ENCODE results near the gene CELA3B. TPM values are rescaled to one million over a fixed set of nuclear protein-coding genes. Genes with fewer than 3 reads are reported as not detected.
"Not testable (repeated sequence)": the region's sequence is repeated elsewhere in the genome, so short reads cannot be mapped to it uniquely, and the experiment has no call there.

Gene CELA3B
- total RNA-seq, 1 experiment from 2014 or later = 4.4 TPM

GRCh38 chr1:22005261-22006149, 28.7 kb downstream of the CELA3B start:
- H3K4me1 Mint-ChIP-seq; H3K4me3 Mint-ChIP-seq; H3K36me3 Mint-ChIP-seq; H3K27ac Mint-ChIP-seq; H3K27me3 Mint-ChIP-seq (ENCODE audit: low read depth); H3K9me3 Mint-ChIP-seq; POLR2A ChIA-PET: not testable (repeated sequence)
- peak; percentile 49 for TF ChIP-seq CTCF (IDR thresholded peaks at IDR 0.05)
- CTCF ChIA-PET = interaction anchor here (0.6 to 1.0 kb wide), 3 partner anchors 23 to 27 kb away, joined by 3 to 4 read pairs (median 3); no protein-coding TSS in a partner anchor
- ATAC-seq (peak; percentile 97), DNase-seq (ENCODE audit: low spot score) (peak; percentile 77)

GRCh38 chr1:22006736-22007135, 29.9 kb downstream of the CELA3B start:
- H3K4me1 Mint-ChIP-seq; H3K27me3 Mint-ChIP-seq (ENCODE audit: low read depth); H3K4me3 Mint-ChIP-seq; H3K36me3 Mint-ChIP-seq; POLR2A ChIA-PET; H3K9me3 Mint-ChIP-seq; DNase-seq (ENCODE audit: low spot score); ATAC-seq; H3K27ac Mint-ChIP-seq: not testable (repeated sequence)
- CTCF ChIA-PET = interaction anchor here (1.0 kb wide), 1 partner anchor 26 kb away, joined by 4 read pairs; no protein-coding TSS in a partner anchor

- H3K4me1 Mint-ChIP-seq; H3K36me3 Mint-ChIP-seq; H3K9me3 Mint-ChIP-seq; POLR2A ChIA-PET; ATAC-seq; H3K4me3 Mint-ChIP-seq; H3K27ac Mint-ChIP-seq; H3K27me3 Mint-ChIP-seq (ENCODE audit: low read depth); DNase-seq (ENCODE audit: low spot score); CTCF ChIA-PET: not testable (repeated sequence)
These were observed 30.4 kb downstream of the CELA3B start for GRCh38 chr1:22007262-22007661.

- H3K4me3 Mint-ChIP-seq; DNase-seq (ENCODE audit: low spot score); H3K27ac Mint-ChIP-seq; ATAC-seq; H3K36me3 Mint-ChIP-seq; CTCF ChIA-PET; H3K9me3 Mint-ChIP-seq; H3K27me3 Mint-ChIP-seq (ENCODE audit: low read depth); H3K4me1 Mint-ChIP-seq; POLR2A ChIA-PET: not testable (repeated sequence)
These were observed 32.7 kb downstream of the CELA3B start for GRCh38 chr1:22009566-22009965.

GRCh38 chr1:22012752-22013151, 35.9 kb downstream of the CELA3B start:
- POLR2A ChIA-PET; H3K27me3 Mint-ChIP-seq (ENCODE audit: low read depth); H3K4me1 Mint-ChIP-seq; CTCF ChIA-PET; ATAC-seq; H3K27ac Mint-ChIP-seq; H3K9me3 Mint-ChIP-seq; H3K36me3 Mint-ChIP-seq; DNase-seq (ENCODE audit: low spot score); H3K4me3 Mint-ChIP-seq: not testable (repeated sequence)

GRCh38 chr1:22014575-22015206, 37.9 kb downstream of the CELA3B start:
- DNase-seq (ENCODE audit: low spot score); CTCF ChIA-PET; H3K9me3 Mint-ChIP-seq; ATAC-seq; H3K27ac Mint-ChIP-seq; POLR2A ChIA-PET; H3K27me3 Mint-ChIP-seq (ENCODE audit: low read depth); H3K4me1 Mint-ChIP-seq; H3K4me3 Mint-ChIP-seq; H3K36me3 Mint-ChIP-seq: not testable (repeated sequence)

GRCh38 chr1:22018583-22019559, 42.0 kb downstream of the CELA3B start:
- H3K36me3 Mint-ChIP-seq = no peaks in the 10 kb centered on the region
- ATAC-seq (peak; percentile 38; the same call in 1 of the 2 replicates), DNase-seq (ENCODE audit: low spot score) (no peak)
- H3K4me3 Mint-ChIP-seq = no peak overlapping the region
- peaks cover 2% of the 10 kb centered on the region; the same call in 1 of the 2 replicates for H3K27me3 Mint-ChIP-seq (ENCODE audit: low read depth)
- H3K4me1 Mint-ChIP-seq = peaks cover 8% of the 10 kb centered on the region
- H3K9me3 Mint-ChIP-seq = no peaks in the 10 kb centered on the region
- ChIA-PET CTCF (interaction anchor here (1.0 kb wide), 1 partner anchor 92 kb away, joined by 4 read pairs; no protein-coding TSS in a partner anchor), POLR2A (no interaction called here)
- TF ChIP-seq ATF2 (CRISPR knock-in tag; IDR thresholded peaks at IDR 0.05; ENCODE audit: borderline replicate concordance, low read depth) = no peak
- no peak for TF ChIP-seq KAT7 (CRISPR knock-in tag; IDR thresholded peaks at IDR 0.05; ENCODE audit: borderline replicate concordance)
- TF ChIP-seq TEAD1 (CRISPR knock-in tag; IDR thresholded peaks at IDR 0.05) = no peak
- TF ChIP-seq ZNF121 (CRISPR knock-in tag; IDR thresholded peaks at IDR 0.05) = no peak
- no peak overlapping the region for H3K27ac Mint-ChIP-seq

Measured in WTC11 (cell line).